Forelimb muscle (tissue), 1 donor: ENCODE data around the gene SNED1. TPM values are rescaled to one million over a fixed set of nuclear protein-coding genes. Genes with fewer than 3 reads are reported as not detected.
"Not testable (repeated sequence)": the region's sequence is repeated elsewhere in the genome, so short reads cannot be mapped to it uniquely, and the experiment has no call there.

Experiments used
- DNase-seq: peaks from one replicate; pipeline ENCODE4 v3.0.0-alpha.2; 2013; ENCODE audit warnings: low read depth
- polyA plus RNA-seq: library from polyadenylated mRNA; unstranded; fragments of 120-200 nt; gene quantifications from one replicate; pipeline ENCODE4 v1.2.1, GENCODE V29; 2013; ENCODE audit not compliant: insufficient read length

SNED1 gene
- polyA plus RNA-seq, 1 donor: 3.6 TPM

DNA sequence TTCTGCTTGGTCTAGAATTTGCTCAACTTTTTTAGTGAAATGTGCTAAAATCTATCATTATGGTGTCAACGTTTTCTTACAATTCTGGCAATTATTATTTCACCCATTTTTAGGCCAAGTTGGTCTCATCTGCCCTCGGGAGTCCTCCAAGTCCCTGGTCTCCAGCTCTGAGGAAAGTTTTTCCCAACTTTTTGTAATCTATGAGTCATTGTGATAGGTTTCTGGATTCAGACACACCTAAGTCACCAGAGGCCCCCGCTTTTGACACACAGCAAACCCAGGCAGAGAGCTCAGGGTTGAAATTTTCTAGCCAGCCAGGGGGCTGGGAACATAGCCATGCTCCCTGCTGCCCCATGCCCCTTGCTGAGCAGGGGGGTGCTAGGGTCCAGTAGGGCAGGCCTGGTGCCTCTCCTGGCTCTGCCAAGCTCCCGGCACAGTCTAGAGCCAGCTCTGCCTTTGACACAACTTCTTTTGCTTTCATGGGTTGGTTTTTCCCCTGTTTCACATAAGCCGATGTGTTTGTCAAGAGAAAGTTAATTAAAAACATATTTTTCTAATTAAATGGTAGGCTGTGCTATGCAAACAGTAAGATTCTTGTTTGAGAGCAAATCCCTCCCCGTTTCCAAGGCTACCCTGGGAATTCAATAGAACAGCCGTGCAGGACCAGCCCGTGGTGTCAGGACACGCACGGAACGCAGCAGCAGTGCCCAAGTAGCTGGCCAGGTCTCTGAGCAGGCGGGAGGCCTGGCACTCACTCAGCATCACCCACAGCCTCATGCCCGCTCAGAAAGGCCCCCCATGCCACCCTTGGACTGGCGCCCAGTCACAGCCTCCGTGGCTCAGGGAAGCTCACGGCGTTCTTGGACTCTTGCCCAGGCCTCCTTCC, 25.5 kb upstream of the SNED1 start:
- no peak for DNase-seq

GRCh38 chr2:240974771-240975572, 23.4 kb upstream of the SNED1 start:
- no peak for DNase-seq

- DNase-seq: not testable (repeated sequence)
Measured at GRCh38 chr2:240975903-240976302, 22.5 kb upstream of the SNED1 start.

- DNase-seq: no peak
Measured at GRCh38 chr2:240981280-240981679, 17.1 kb upstream of the SNED1 start.

- DNase-seq: no peak
Measured at GRCh38 chr2:240981871-240982800, 16.3 kb upstream of the SNED1 start.

GRCh38 chr2:240982821-240983281, 15.6 kb upstream of the SNED1 start:
- DNase-seq: no peak

GRCh38 chr2:240983361-240983995, 14.9 kb upstream of the SNED1 start:
- DNase-seq: no peak

DNA sequence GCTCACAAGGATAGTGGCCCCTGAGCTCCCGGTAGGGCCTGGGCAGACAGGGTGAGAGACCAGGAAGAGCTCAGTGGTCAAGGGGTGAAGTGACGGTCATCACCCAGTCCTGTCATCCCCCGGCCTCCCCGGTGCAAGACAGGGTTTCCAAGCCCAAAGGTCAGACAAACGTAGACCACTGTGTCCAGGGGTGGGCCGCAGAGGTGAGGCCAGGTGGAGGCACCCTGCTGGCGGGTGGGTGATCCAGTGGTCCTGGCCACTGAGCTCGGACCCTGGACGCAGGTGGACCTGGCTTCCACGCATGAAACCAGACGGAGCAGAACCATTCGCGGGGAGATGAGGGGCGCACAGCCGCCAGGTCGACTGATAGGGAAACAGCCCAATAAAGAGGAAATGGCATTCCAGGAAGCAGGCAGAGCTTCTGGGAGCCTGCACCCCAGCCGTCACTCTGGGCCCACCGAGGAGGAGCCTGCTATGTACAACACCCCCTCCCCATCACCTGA, 14.4 kb upstream of the SNED1 start:
- DNase-seq: no peak

GRCh38 chr2:240985881-240986786, 12.3 kb upstream of the SNED1 start:
- DNase-seq: no peak

DNA sequence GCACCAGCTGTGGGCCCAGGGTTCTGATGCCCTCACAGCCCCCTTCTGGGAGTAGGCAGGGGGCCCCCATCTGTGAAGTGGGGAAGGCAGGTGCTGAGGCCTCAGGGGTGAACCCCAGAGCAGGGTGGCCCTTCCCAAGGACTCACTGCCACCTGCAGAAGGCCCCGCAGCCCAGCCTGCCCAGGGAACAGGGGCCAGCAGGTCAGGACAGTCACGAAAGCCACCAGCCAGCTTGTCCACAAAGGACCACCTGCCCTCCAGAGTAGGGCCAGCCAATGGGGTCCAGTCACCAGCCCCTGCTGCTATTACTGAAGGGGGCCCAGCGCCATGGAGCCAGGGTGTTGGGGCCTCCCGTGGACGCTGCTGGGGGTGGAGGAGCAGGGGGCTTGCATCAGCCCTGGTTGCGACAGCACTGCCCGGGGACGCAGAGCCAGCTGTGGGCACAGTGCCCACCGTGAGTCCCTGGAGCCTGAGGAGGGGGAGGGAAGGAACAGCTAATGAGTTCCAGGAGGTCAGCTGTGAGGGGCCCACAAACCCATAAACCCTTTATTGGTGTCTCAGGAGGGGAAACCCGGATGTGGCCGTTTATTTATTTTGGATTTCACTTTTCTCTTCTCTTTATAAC, 11.5 kb upstream of the SNED1 start:
- no peak for DNase-seq

DNA sequence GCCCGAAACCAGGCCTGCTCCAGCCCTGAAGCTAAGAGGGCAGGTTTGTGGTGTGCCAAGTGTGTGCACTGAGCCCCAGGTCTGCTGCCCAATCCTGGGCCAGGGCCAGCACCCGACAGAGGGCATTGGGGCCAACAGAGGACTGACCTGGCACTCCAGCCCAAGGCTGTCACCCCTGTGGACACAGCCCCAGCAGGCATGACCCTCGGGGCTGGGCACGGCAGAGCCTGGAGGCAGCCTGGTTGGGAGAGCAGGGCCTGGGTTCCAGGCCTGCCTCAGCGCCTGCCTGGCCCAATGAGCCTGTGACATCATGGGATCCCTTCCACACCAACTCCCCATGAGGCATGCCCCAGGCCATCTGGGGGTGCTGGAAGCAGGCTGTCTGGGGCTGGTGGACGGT, 10.8 kb upstream of the SNED1 start:
- no peak for DNase-seq

- DNase-seq: no peak
Measured at GRCh38 chr2:240988146-240988545, 10.3 kb upstream of the SNED1 start.

- no peak for DNase-seq
Measured at GRCh38 chr2:240988571-240989271, 9.7 kb upstream of the SNED1 start.

DNA sequence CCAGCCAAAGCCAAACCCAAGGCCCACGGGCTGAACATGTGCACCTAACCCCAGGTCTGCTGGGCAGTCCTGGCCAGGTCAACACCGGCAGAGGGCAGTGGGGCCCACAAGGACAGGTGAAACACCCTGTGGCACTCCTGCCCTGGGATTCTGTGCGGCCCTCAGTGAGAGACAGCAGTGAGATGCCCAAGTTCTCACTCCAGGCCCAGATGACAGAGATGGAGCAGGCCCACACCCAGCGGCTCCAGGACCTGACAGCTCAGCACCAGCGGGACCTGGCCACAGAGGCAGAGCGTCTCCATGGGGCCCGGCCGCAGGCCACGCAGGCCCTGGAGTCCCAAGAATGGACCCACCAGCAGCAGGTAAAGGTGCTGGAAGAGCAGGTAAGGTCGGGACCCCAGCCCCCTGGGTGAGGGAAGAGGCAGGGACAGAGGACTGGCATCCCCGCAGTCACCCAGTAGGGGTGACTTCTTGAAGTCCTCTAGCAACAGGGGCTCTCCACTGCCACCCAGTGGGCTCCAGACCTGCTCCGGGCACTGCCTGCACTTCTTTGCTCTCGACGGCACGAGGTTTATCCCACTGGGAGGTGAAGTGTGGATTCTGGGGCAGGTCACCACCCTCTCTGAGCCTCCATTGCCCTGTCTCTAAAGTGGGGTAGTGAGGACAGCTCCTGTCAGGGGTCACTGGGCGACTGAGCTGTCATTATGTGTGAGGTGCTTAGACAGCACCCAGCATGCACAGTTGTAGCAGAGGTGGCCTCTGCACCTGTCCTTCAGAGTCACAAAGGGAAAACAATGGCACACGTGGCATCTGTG, 8.8 kb upstream of the SNED1 start:
- no peak for DNase-seq

DNA sequence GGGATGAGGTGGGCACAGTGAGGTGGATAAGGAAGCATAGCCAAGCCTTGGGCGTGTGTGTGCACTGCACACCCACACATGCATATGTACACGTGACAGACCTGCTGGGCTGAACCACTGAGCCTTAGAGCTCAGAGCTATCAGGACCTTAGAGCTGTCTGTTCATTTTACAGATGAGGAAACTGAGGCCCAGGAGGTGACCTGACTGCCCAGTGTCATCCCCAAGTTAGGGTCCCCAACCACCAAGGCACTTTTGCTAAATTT, 8.2 kb upstream of the SNED1 start:
- no peak for DNase-seq

DNA sequence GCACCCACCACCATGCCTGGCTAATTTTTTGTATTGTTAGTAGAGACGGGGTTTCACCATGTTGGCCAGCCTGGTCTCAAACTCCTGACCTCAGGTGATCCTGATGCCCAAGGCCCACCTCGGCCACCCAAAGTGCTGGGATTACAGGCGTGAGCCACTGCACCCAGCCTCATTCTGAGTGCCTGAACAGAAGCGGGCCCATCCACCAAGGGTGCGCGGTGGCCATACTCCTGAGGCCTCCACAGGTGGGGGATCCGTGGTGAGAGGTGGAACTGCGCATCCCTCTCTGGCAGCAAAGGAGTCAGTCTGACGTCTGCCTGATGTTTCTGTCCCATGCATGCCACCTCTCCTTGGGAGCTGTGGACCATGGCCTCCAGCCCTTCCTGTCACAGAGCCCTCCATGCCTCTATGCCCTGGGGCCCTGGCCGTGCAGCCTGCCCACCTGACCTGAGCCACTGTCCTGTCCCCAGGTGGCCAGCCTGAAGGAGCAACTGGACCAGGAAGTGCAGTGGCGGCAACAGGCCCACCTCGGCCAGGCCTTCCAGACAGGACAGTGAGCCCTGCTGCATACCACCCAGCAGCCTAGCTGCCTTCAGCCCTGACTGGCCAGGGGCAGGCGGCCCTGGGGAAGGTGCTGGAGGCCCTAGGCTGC, 7.6 kb upstream of the SNED1 start:
- no peak for DNase-seq

DNA sequence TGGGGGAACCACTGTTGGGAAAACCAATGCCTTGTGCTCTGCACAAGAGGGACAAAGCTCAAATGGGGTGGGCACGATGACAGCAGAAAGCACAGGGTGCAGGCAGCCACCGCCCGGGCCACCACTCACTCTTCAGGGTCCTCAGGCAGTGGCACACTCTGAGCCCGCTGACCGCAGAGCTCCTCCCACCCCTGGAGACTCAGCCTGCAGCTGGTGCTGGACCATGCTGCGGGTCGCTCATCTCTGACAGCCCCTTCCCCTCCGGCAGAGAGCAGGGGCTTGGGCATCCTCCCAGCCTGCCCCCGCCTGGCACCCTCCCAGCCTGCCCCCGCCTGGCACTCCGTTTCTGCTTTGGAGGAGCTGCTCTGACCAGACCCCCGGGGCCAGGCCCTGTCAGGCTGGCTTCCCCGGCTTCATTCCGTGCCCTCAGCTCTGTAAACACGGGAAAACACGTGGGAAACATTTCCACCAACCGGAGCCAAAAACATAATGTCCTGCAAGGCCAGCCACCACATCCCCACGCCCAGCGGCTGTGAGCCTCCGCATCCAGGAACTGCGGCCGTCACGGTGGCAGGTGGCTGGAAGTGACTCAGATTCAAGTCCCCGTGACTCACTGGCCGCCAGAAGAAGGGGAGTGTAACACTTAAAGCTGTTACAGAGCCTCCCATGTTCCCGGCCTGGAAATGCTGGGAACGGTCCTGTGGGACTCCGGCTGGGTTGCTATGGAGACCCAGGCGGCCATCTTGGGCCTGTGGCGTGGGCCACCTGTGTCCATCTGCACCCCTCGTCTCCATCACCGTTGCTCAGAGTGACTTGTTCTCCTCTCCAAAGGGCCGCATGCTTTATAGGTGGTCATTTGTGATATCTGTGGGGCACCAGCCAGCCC, 6.8 kb upstream of the SNED1 start:
- DNase-seq: peak; percentile 62
